ENCODE measurements around the gene CACNG4.

- TF ChIP-seq POLR2A (IDR thresholded peaks at IDR 0.05; ENCODE audit: low read length): no peak
- no peak for TF ChIP-seq GATA1 (IDR thresholded peaks at IDR 0.05; ENCODE audit: low read depth, low read length)
Measured at GRCh38 chr17:67032985-67033384, 68.5 kb downstream of the CACNG4 start.

Measured in erythroblast (primary cell).